Activated CD4-positive, alpha-beta memory T cell treated with anti-CD3 and anti-CD28 coated beads for 36 hours (primary cell): Measurements from ENCODE around the gene PLA2G6. TPM values are rescaled to one million over a fixed set of nuclear protein-coding genes. Genes with fewer than 3 reads are reported as not detected.

Experiments
- CTCF ChIA-PET: fragments of 350-600 bp; sonication (Branson Sonifier 250); formaldehyde crosslinking; loops from one replicate; lab custom pipeline; 2021; ENCODE audit warnings: antibody characterized with exemption, inconsistent platforms; lab: Charles Lee
- POLR2A ChIA-PET: fragments of 350-600 bp; sonication (Branson Sonifier 250); formaldehyde crosslinking; loops from one replicate; lab custom pipeline; 2021; ENCODE audit warnings: antibody characterized with exemption; lab: Charles Lee
- DNase-seq: peaks from one replicate; pipeline ENCODE4 v3.0.0-alpha.2; 2020
- H3K27ac Mint-ChIP-seq: one replicate; pipeline ENCODE4 v1.8.0; 2021; ENCODE audit warnings: mixed read lengths
- H3K27me3 Mint-ChIP-seq: one replicate; pipeline ENCODE4 v1.8.0; 2021; ENCODE audit warnings: mixed read lengths
- H3K36me3 Mint-ChIP-seq: one replicate; pipeline ENCODE4 v1.8.0; 2021; ENCODE audit warnings: mixed read lengths
- H3K4me1 Mint-ChIP-seq: one replicate; pipeline ENCODE4 v1.8.0; 2021; ENCODE audit warnings: low read depth, mixed read lengths
- H3K4me3 Mint-ChIP-seq: one replicate; pipeline ENCODE4 v1.8.0; 2021; ENCODE audit warnings: mild to moderate bottlenecking, mixed read lengths
- H3K9me3 Mint-ChIP-seq: one replicate; pipeline ENCODE4 v1.8.0; 2021; ENCODE audit warnings: mixed read lengths
- intact Hi-C: fragments of 100-400 bp; cut with micrococcal nuclease; formaldehyde crosslinking; loops from one replicate; pipeline ENCODE4 v1.15.1; 2023
- total RNA-seq, 2 experiments: library from RNA; stranded (reverse); gene quantifications; one replicate each; pipeline ENCODE4 v1.2.3, GENCODE V29; 2021

Gene PLA2G6
- total RNA-seq, 2 experiments from 2014 or later, result 63.7 to 69.5 TPM

DNA sequence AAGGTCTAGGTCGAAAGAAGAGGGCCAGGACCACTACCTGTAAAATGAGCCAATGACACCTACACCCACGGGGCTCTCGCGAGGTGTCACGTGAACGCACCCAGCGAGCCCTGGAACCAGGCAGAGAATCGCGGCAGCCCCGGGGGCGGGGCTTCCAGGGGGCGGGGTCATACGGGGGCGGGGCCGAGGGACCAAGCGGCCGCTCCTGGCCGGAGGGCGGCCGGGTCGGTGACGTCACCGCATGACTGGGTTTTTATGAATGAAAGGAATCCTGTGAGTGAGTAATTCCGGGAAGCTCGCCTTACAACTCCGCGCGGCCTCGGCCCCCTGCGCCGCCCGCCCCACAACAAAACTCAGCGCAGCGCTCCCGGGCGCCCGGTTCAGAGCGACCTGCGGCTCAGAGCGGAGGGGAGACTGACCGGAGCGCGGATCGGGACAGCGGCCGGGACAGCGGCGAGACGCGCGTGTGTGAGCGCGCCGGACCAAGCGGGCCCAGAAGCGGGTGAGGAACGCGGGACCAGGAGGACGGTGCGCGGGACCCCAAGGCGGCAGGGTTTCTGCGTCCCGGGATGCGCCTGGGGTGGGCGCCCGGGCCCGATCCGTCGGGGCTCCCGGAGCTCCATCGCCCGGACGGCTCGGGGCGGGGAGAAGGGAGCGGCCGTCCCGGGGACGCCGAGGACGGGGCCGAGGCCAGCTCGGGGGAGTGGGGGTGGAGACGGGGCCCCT lies 20.2 kb upstream of the PLA2G6 start, which contains the start of gene MAFF:
Gene MAFF (plus strand): TSS at position 284 of the 726 bp plus-strand sequence. CDS start 11,860 bp downstream, outside the sequence.
- ChIA-PET POLR2A (interaction anchor here (1.0 to 1.9 kb wide), 5 partner anchors 14 to 552 kb away, joined by 3 to 10 read pairs (median 8); partner anchors contain the start of gene PLA2G6), CTCF (interaction anchor here (1.1 to 2.0 kb wide), 2 partner anchors 13 to 21 kb away, joined by 4 to 7 read pairs; no protein-coding TSS in a partner anchor)
- Mint-ChIP-seq H3K4me3 (peak within 1 kb of the TSS; percentile 83), H3K27me3 (no peaks in the 10 kb centered on the region), H3K36me3 (no peaks in the 10 kb centered on the region), H3K27ac (peak within 1 kb of the TSS; percentile 84), H3K9me3 (no peaks in the 10 kb centered on the region), H3K4me1 (peaks cover 37% of the 10 kb centered on the region)
- DNase-seq, result peak; percentile 98
- intact Hi-C loops, result loop anchor here (1.0 to 5.0 kb wide), 2 partner anchors 21 to 115 kb away; partner anchors contain the start of genes CSNK1E and PLA2G6

DNA sequence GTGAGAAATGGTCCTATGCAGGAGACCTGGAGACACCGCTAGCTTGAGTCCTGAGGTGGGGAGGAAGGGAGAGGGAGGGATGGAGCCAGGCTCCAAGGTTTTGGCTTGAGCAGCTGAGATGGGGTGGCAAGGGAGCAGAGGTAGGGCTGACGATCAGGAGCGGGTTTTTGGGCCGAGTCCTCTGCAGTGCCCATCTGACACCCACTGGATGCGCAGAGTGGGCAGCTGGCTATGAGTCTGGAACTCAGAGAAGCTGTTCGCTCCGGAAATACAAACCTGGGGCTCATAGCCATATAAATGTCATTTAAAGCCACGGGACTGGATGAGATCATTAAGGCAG lies 19.7 kb upstream of the PLA2G6 start:
- peak overlapping the region; percentile 64 for H3K4me3 Mint-ChIP-seq
- no peaks in the 10 kb centered on the region for H3K36me3 Mint-ChIP-seq
- intact Hi-C loops, result loop anchor here (1.0 to 5.0 kb wide), 2 partner anchors 20 to 116 kb away; partner anchors contain the start of genes CSNK1E and PLA2G6
- no peaks in the 10 kb centered on the region for H3K27me3 Mint-ChIP-seq
- no peaks in the 10 kb centered on the region for H3K9me3 Mint-ChIP-seq
- POLR2A ChIA-PET, result interaction anchor here (1.0 to 1.9 kb wide), 5 partner anchors 14 to 553 kb away, joined by 3 to 10 read pairs (median 8); partner anchors contain the start of gene PLA2G6
- peaks cover 37% of the 10 kb centered on the region for H3K4me1 Mint-ChIP-seq
- peak overlapping the region; percentile 84 for H3K27ac Mint-ChIP-seq
- CTCF ChIA-PET, result interaction anchor here (1.1 to 2.0 kb wide), 3 partner anchors 13 to 149 kb away, joined by 3 to 7 read pairs (median 4); no protein-coding TSS in a partner anchor
- no peak for DNase-seq

DNA sequence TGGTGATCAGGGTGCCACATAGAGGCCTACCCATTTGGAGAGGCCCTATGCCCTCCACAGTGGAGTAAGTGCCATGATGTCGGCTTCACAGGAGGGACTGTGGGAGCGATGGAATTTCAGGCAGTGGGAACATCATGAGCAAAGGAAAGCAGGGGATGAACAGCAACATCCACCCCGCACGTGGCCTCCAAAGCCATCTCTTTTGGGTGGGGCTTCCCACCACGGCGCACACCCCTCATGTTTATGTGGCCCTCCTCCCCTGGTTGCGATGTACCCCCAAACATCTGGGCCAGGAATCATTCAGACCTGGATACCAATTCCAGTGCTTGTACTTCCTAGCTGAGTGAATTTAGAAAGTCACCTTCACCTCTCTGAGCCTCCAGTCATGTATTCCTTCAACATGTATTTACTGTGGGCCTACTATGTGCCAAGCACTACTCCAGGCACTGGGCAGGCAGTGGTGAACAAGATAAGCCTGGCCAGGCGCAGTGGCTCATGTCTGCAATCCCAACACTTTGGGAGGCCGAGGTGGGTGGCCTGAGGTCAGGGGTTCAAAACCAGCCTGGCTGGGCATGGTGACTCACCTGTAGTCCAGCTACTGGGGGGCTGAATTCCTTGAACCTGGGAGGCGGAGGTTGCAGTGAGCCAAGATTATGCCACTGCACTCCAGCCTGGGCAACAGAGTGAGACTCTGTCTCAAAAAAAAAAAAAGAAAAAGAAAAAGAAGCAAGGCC lies 18.4 kb upstream of the PLA2G6 start:
- H3K27ac Mint-ChIP-seq, result no peak overlapping the region
- H3K4me1 Mint-ChIP-seq, result peaks cover 37% of the 10 kb centered on the region
- intact Hi-C loops, result loop anchor here (5.0 kb wide), 1 partner anchor 117 kb away; the partner anchor contains the start of gene CSNK1E
- DNase-seq, result no peak
- no peaks in the 10 kb centered on the region for H3K27me3 Mint-ChIP-seq
- no peaks in the 10 kb centered on the region for H3K9me3 Mint-ChIP-seq
- POLR2A ChIA-PET, result interaction anchor here (0.6 kb wide), 1 partner anchor 641 kb away, joined by 3 read pairs; no protein-coding TSS in a partner anchor
- CTCF ChIA-PET, result interaction anchor here (1.3 to 1.8 kb wide), 2 partner anchors 24 to 148 kb away, joined by 3 read pairs; no protein-coding TSS in a partner anchor
- no peaks in the 10 kb centered on the region for H3K36me3 Mint-ChIP-seq
- no peak overlapping the region for H3K4me3 Mint-ChIP-seq

DNA sequence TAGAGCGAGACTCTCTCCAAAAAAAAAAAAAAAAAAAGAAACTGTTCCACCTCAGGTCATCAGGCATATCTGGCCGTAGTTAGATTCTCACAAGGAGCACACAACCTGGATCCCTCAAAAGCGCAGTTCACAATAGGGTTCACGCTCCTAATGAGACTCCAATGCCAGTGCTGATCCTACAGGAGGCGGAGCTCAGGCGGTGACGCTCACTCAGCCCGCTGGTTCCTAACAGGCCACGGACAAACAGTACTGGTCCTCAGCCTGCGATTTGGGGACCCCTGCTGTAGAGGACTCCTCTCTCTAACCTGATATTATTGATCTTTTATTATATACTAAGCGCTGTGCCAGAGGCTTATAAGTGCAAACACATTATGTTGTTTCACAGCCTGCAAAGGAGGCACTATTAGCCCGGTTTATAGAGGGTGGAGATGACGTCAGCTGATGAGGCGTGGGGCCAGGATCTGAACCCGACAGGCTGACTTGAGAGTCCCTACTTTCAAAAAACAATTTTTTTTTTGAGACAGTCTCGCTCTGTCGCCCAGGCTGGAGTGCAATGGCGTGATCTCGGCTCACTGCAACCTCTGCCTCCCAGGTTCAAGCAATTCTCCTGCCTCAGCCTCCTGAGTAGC lies 15.3 kb upstream of the PLA2G6 start:
- Mint-ChIP-seq H3K4me3 (no peak overlapping the region), H3K9me3 (no peaks in the 10 kb centered on the region), H3K36me3 (no peaks in the 10 kb centered on the region), H3K27ac (no peak overlapping the region), H3K4me1 (peaks cover 19% of the 10 kb centered on the region), H3K27me3 (peaks cover 3% of the 10 kb centered on the region)
- no peak for DNase-seq
- CTCF ChIA-PET, result no interaction called here
- intact Hi-C loops, result no loop called here
- POLR2A ChIA-PET, result interaction anchor here (0.6 kb wide), 1 partner anchor 43 kb away, joined by 3 read pairs; no protein-coding TSS in a partner anchor

- ChIA-PET POLR2A (no interaction called here), CTCF (interaction anchor here (0.9 kb wide), 1 partner anchor 79 kb away, joined by 7 read pairs; no protein-coding TSS in a partner anchor)
- Mint-ChIP-seq H3K4me1 (peaks cover 3% of the 10 kb centered on the region), H3K27me3 (peaks cover 3% of the 10 kb centered on the region), H3K27ac (no peak overlapping the region), H3K9me3 (no peaks in the 10 kb centered on the region), H3K36me3 (no peaks in the 10 kb centered on the region), H3K4me3 (no peak overlapping the region)
- intact Hi-C loops, result no loop called here
- no peak for DNase-seq
Measured at GRCh38 chr22:38193580-38193979, 11.9 kb upstream of the PLA2G6 start.

DNA sequence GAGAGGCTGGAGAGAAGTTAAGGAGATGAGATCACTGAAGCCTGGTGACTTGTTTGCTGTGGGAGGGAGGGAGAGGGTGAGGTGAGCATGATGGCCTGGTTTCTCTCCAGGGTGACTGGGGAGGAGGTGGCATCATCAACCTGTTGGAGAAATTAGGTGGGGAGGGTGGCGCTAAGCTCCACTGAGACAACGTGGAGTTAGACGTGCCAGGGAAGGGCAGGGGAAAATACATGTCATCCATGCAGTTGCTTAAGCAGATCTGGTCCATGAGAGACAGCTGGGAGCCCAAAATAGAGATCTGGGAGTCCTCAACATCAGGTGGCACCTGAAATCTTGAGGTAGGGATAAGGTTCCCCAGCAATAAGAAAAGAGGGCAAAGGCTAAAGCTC lies 10.8 kb upstream of the PLA2G6 start:
- H3K36me3 Mint-ChIP-seq, result no peaks in the 10 kb centered on the region

DNA sequence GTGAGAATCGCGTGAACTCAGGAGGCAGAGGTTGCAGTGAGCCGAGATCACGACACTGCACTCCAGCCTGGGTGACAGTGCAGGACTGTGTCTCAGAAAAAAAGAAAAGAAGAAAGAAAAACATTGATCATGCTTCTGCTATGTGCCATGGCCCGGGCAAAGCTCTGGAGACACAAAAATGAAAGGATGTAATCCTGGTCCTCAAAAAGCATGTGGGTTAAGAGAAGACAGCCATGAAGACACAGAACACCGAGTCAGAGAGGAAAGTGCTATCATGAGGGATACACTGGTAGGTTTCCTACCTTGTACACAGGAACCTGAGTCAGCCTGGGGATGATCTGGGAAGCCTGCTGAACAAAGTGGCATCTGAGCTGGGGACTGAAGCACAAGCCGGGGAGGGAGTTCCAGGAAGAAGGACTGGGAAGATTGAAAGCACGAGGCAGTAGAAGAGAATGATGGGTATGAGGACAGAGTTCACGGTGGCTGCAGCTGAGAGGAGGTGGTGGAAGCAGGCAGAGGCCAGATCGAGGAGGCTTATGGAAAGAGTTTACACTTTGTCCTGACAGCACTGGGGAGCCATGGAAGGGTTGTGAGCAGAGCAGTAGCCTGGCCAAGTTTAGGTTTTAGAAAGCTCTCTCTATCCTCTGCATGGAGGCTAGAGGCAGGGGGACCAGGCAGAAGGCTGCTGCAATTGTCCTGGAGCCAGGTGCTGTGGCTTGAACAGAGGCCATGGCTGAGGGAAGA lies 10.3 kb upstream of the PLA2G6 start:
- intact Hi-C loops, result no loop called here
- Mint-ChIP-seq H3K4me1 (peaks cover 3% of the 10 kb centered on the region), H3K4me3 (no peak overlapping the region), H3K27ac (no peak overlapping the region), H3K27me3 (peaks cover 3% of the 10 kb centered on the region), H3K36me3 (no peaks in the 10 kb centered on the region), H3K9me3 (no peaks in the 10 kb centered on the region)
- ChIA-PET CTCF (no interaction called here), POLR2A (no interaction called here)
- DNase-seq, result no peak

More for the DNA sequence above, 10.8 kb upstream of the PLA2G6 start:
- peaks cover 3% of the 10 kb centered on the region for H3K27me3 Mint-ChIP-seq
- peaks cover 3% of the 10 kb centered on the region for H3K4me1 Mint-ChIP-seq
- H3K9me3 Mint-ChIP-seq, result no peaks in the 10 kb centered on the region
- H3K27ac Mint-ChIP-seq, result no peak overlapping the region
- DNase-seq, result no peak
- POLR2A ChIA-PET, result no interaction called here
- CTCF ChIA-PET, result interaction anchor here (0.9 kb wide), 1 partner anchor 78 kb away, joined by 7 read pairs; no protein-coding TSS in a partner anchor
- no peak overlapping the region for H3K4me3 Mint-ChIP-seq
- intact Hi-C loops, result no loop called here

GRCh38 chr22:38191055-38191454 lies 9.4 kb upstream of the PLA2G6 start:
- intact Hi-C loops, result no loop called here
- no peaks in the 10 kb centered on the region for H3K9me3 Mint-ChIP-seq
- H3K4me3 Mint-ChIP-seq, result no peak overlapping the region
- POLR2A ChIA-PET, result interaction anchor here (1.1 kb wide), 1 partner anchor 9 kb away, joined by 3 read pairs; the partner anchor contains the start of gene PLA2G6
- CTCF ChIA-PET, result no interaction called here
- H3K36me3 Mint-ChIP-seq, result no peaks in the 10 kb centered on the region
- peaks cover 3% of the 10 kb centered on the region for H3K4me1 Mint-ChIP-seq
- no peak overlapping the region for H3K27ac Mint-ChIP-seq
- peaks cover 3% of the 10 kb centered on the region for H3K27me3 Mint-ChIP-seq
- DNase-seq, result no peak

GRCh38 chr22:38190581-38190980 lies 9.0 kb upstream of the PLA2G6 start:
- ChIA-PET CTCF (interaction anchor here (0.7 kb wide), 1 partner anchor 225 kb away, joined by 3 read pairs; no protein-coding TSS in a partner anchor), POLR2A (interaction anchor here (1.1 kb wide), 1 partner anchor 9 kb away, joined by 3 read pairs; the partner anchor contains the start of gene PLA2G6)

GRCh38 chr22:38189104-38189503 lies 7.5 kb upstream of the PLA2G6 start:
- Mint-ChIP-seq H3K27me3 (peaks cover 3% of the 10 kb centered on the region), H3K4me3 (no peak overlapping the region), H3K9me3 (no peaks in the 10 kb centered on the region), H3K36me3 (no peaks in the 10 kb centered on the region), H3K4me1 (no peaks in the 10 kb centered on the region), H3K27ac (no peak overlapping the region)
- intact Hi-C loops, result no loop called here
- DNase-seq, result no peak
- ChIA-PET CTCF (no interaction called here), POLR2A (no interaction called here)

More at GRCh38 chr22:38190581-38190980, 9.0 kb upstream of the PLA2G6 start:
- intact Hi-C loops, result no loop called here
- Mint-ChIP-seq H3K9me3 (no peaks in the 10 kb centered on the region), H3K4me3 (no peak overlapping the region), H3K27ac (no peak overlapping the region), H3K36me3 (no peaks in the 10 kb centered on the region), H3K27me3 (peaks cover 3% of the 10 kb centered on the region), H3K4me1 (peaks cover 3% of the 10 kb centered on the region)
- no peak for DNase-seq
